T47D (cell line): ENCODE data around the gene OR13F1.

Experiments used
- DNase-seq, 2 experiments: peaks; one replicate each; pipeline versions ENCODE4 v3.0.0 to v3.0.0-alpha.2; 2011 to 2012; ENCODE audit warnings: low read depth in 1 of 2, low spot score in 1 of 2
- JUND ChIP-seq: IDR thresholded peaks from 2 replicates; pipeline ENCODE4 v1.6.1; 2012; ENCODE audit warnings: low read depth
- in situ Hi-C: cut with HindIII; loops from 2 replicates; pipeline ENCODE4 v1.10.0; 2016; ENCODE audit warnings: low sequenced_read_pairs, low pct_unique_long_range_greater_than_20kb

OR13F1 gene

GRCh38 chr9:104544644-104545043 is 40.6 kb downstream of the OR13F1 start:
- no peak for DNase-seq
- in situ Hi-C loops: no loop called here
- no peak for TF ChIP-seq JUND

- no peak for TF ChIP-seq JUND
- no peak for DNase-seq
- in situ Hi-C loops: no loop called here
These were observed 49.2 kb downstream of the OR13F1 start for GRCh38 chr9:104553261-104553660.
